GM13976 (cell line): Measurements from ENCODE around the gene SMPX.

Experiments
- DNase-seq: peaks from one replicate; pipeline ENCODE4 v3.0.0; 2012; ENCODE audit warnings: low spot score
- CTCF ChIP-seq: IDR thresholded peaks from 2 replicates; pipeline ENCODE4 v1.5.1; 2012; ENCODE audit warnings: borderline replicate concordance, mild to moderate bottlenecking; ENCODE audit not compliant: insufficient read depth; ENCODE audit errors: extremely low read depth, missing control alignments, control extremely low read depth
- in situ Hi-C: fragments of 300-500 bp; cut with MboI; formaldehyde crosslinking; loops from one replicate; pipeline ENCODE4 v1.12.0; 2022; ENCODE audit warnings: low sequenced_read_pairs, mixed read lengths, inconsistent platforms; ENCODE audit not compliant: unreplicated experiment

The SMPX gene

DNA sequence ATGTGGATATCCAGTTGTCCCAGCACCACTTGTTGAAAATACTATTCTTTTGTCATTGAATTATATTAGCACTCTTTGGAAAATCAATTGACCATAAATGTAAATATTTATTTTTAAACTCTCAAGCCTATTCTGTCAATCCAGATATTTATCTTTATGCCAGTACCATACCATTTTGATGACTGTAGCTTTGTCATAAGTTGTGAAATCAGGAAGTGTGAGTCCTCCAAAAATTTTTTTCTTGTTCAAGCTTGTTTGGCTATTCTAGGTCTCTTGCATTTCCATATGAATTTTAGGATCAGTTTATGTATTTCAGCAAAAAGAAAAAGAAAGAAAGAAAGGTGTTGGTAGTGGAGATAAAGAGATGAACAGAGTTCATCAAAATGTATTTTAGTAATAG, 8.2 kb upstream of the SMPX start:
- no peak for DNase-seq
- TF ChIP-seq CTCF = no peak
- in situ Hi-C loops = no loop called here

DNA sequence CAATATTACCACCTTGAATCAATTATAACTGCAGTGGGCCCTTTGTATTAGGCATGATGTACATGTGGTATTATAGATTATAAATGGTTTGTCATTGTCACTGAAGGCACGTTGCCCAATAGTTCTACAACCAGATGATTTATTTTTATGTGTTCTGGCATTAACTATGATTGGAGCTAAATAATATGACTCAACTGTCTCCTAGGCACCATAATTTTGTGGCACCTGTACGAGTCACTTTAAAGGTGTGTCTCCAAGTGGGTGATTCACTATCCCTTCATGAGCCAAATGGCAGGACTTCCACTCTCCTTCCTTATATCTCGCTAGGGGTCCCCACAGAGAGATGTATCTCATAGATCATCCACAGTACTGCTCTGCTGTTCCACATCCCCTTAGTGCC, 6.1 kb upstream of the SMPX start:
- in situ Hi-C loops = no loop called here
- DNase-seq = no peak
- no peak for TF ChIP-seq CTCF

DNA sequence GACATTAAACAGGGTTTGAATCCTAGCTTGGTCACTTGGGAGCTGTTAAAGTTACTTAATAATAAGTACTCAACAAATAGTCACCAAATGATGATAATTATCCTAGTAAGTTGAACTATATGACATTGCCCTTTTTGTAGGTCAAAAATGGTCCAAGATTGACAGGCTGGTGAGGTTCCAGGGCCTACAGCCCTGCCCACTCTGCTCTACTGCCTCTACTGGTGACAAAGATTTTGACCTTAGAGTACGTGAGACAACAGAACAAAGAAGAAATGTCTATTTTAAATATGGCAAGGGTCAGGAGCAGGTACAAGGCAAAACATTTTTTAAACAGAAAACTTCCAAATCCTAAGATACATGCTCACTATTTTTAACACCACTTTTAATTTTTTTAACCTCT, 572 bp upstream of the SMPX start:
- in situ Hi-C loops = no loop called here
- TF ChIP-seq CTCF = no peak
- no peak for DNase-seq

- DNase-seq = no peak
- in situ Hi-C loops = no loop called here
- no peak for TF ChIP-seq CTCF
These were observed 959 bp downstream of the SMPX start for GRCh38 chrX:21756785-21757529.

GRCh38 chrX:21749924-21750323, 8.0 kb downstream of the SMPX start:
- DNase-seq = no peak
- TF ChIP-seq CTCF = no peak
- in situ Hi-C loops = no loop called here

DNA sequence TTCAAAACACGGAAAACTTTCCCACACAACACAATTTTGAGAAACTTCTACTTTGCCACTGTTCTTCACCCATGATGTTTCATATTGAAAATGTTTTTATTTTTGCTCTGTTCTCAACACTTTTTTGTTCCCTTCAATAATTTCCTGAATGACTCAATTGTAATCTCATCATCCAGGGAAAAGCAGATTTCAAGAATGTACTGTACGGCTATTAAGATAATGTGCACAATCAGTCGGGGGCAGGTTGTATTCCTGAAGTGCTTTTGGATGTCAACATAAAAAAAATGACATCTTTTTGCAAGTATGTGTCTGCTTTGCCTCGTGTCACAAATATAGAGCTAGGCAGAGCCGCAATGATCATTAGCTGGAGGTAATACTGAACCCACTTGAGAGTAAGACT, 9.7 kb downstream of the SMPX start:
- in situ Hi-C loops = no loop called here
- DNase-seq = no peak
- TF ChIP-seq CTCF = no peak
